ENCODE results near the gene HEATR5A. TPM values are rescaled to one million over a fixed set of nuclear protein-coding genes. Genes with fewer than 3 reads are reported as not detected.

Gene HEATR5A
- total RNA-seq, 4 donors from 2014 or later: 14.2 to 26.6 (median 17.0) TPM

DNA sequence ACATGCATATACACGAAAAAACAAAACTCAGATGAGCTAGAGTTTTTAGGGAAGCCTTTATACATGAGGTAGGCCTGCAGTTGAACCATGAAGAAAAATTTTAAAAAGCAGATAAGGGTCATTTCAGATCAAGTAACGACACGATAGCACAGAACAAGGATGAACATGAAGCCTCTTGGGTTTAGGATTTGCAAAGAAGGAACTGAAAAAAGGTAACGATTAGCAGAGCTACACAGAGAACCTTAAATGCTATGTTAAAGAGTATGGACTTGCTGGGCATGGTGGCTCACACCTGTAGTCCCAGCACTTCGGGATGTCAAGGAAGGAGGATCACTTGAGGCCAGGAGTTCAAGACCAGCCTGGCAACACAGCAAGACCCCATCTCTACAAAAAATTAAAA lies 116.7 kb downstream of the HEATR5A start:
- no peak overlapping the region for H3K27ac ChIP-seq
- TF ChIP-seq CTCF (IDR thresholded peaks at IDR 0.05) (no peak), POLR2A (IDR thresholded peaks at IDR 0.05) (no peak)
- intact Hi-C loops (cut with DNase I): no loop called here
- 86 to 92% methylated on average over 5 of the region's 5 CpGs for WGBS, 2 donors
- H3K27me3 ChIP-seq: no peaks in the 10 kb centered on the region
- no peaks in the 10 kb centered on the region for H3K4me1 ChIP-seq
- DNase-seq: no peak
- H3K36me3 ChIP-seq: peaks cover 0 to 90% (median 17%) of the 10 kb centered on the region in 3 donors
- H3K9me3 ChIP-seq: no peaks in the 10 kb centered on the region
- H3K4me3 ChIP-seq: no peak overlapping the region

- 84 to 94% methylated on average over 3 of the region's 3 CpGs for WGBS, 2 donors
- TF ChIP-seq CTCF (IDR thresholded peaks at IDR 0.05) (no peak), POLR2A (IDR thresholded peaks at IDR 0.05) (no peak)
Measured at GRCh38 chr14:31300883-31301282, 119.5 kb downstream of the HEATR5A start.

GRCh38 chr14:31300296-31300695 lies 120.1 kb downstream of the HEATR5A start:
- no peak overlapping the region for H3K4me3 ChIP-seq
- peaks cover 0 to 8% (median 0%) of the 10 kb centered on the region in 3 donors for H3K4me1 ChIP-seq
- 93 to 100% methylated on average over 5 of the region's 7 CpGs for WGBS, 2 donors
- H3K27ac ChIP-seq: no peak overlapping the region
- DNase-seq: no peak
- no peaks in the 10 kb centered on the region for H3K9me3 ChIP-seq
- intact Hi-C loops (cut with DNase I): no loop called here
- H3K27me3 ChIP-seq: no peaks in the 10 kb centered on the region
- no peak for TF ChIP-seq POLR2A (IDR thresholded peaks at IDR 0.05)
- no peak for TF ChIP-seq CTCF (IDR thresholded peaks at IDR 0.05)
- H3K36me3 ChIP-seq: peaks cover 0 to 58% (median 17%) of the 10 kb centered on the region in 3 donors

More at GRCh38 chr14:31300883-31301282, 119.5 kb downstream of the HEATR5A start:
- peaks cover 0 to 8% (median 0%) of the 10 kb centered on the region in 3 donors for H3K4me1 ChIP-seq
- H3K4me3 ChIP-seq: no peak overlapping the region
- no peaks in the 10 kb centered on the region for H3K9me3 ChIP-seq
- peaks cover 0 to 64% (median 17%) of the 10 kb centered on the region in 3 donors for H3K36me3 ChIP-seq
- H3K27me3 ChIP-seq: no peaks in the 10 kb centered on the region
- intact Hi-C loops (cut with DNase I): no loop called here
- no peak for DNase-seq
- no peak overlapping the region for H3K27ac ChIP-seq

GRCh38 chr14:31297701-31298344 lies 122.5 kb downstream of the HEATR5A start:
- Histone ChIP-seq H3K27me3 (no peaks in the 10 kb centered on the region), H3K4me1 (peaks cover 0 to 8% (median 0%) of the 10 kb centered on the region in 3 donors), H3K27ac (no peak overlapping the region), H3K9me3 (no peaks in the 10 kb centered on the region), H3K36me3 (peaks cover 0 to 52% (median 12%) of the 10 kb centered on the region in 3 donors), H3K4me3 (no peak overlapping the region)
- no peak for TF ChIP-seq CTCF (IDR thresholded peaks at IDR 0.05)
- no peak for TF ChIP-seq POLR2A (IDR thresholded peaks at IDR 0.05)
- intact Hi-C loops (cut with DNase I): no loop called here
- no peak for DNase-seq

DNA sequence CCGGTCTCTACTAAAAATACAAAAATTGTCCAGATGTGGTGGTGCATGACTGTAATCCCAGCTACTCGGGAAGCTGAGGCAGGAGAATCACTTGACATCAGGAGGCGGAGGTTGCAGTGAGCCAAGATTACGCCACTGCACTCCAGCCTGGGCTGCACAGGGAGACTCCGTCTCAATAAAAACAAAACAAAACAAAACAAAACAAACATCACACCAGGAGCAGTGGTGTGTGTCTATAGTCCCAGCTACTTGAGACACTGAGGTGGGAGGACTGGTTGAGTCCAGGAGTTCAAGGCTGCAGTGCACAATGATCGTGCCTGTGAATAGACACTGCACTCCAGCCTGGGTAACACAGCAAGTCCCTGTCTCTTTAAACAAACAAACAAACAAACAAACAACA lies 123.2 kb downstream of the HEATR5A start:
- H3K27me3 ChIP-seq: no peaks in the 10 kb centered on the region
- no peak for DNase-seq
- no peak overlapping the region for H3K4me3 ChIP-seq
- no peak overlapping the region for H3K27ac ChIP-seq
- TF ChIP-seq CTCF (IDR thresholded peaks at IDR 0.05) (no peak), POLR2A (IDR thresholded peaks at IDR 0.05) (no peak)
- peaks cover 0 to 8% (median 0%) of the 10 kb centered on the region in 3 donors for H3K4me1 ChIP-seq
- peaks cover 0 to 53% (median 10%) of the 10 kb centered on the region in 3 donors for H3K36me3 ChIP-seq
- intact Hi-C loops (cut with DNase I): no loop called here
- 88 to 90% methylated on average over 6 of the region's 6 CpGs for WGBS, 2 donors
- H3K9me3 ChIP-seq: no peaks in the 10 kb centered on the region

Measured in esophagus squamous epithelium (tissue), 5 donors.